SH-SY5Y (cell line): ENCODE data around the gene IFNL4.

Experiments
- GATA2 ChIP-seq: IDR thresholded peaks from 2 replicates; pipeline ENCODE4 v1.6.1; 2011; ENCODE audit warnings: mild to moderate bottlenecking, low read depth, low read length
- GATA3 ChIP-seq: IDR thresholded peaks from 2 replicates; pipeline ENCODE4 v1.6.1; 2011; ENCODE audit warnings: low read depth, mild to moderate bottlenecking, low read length, moderate library complexity

IFNL4 gene

GRCh38 chr19:39264306-39265290, 15.9 kb upstream of the IFNL4 start:
- TF ChIP-seq GATA3, result no peak
- TF ChIP-seq GATA2, result no peak

GRCh38 chr19:39263912-39264305, 15.3 kb upstream of the IFNL4 start:
- TF ChIP-seq GATA3, result no peak
- no peak for TF ChIP-seq GATA2

- TF ChIP-seq GATA3 (no peak), GATA2 (no peak)
Measured at GRCh38 chr19:39262496-39262895, 13.8 kb upstream of the IFNL4 start.

- TF ChIP-seq GATA3 (no peak), GATA2 (no peak)
Measured at GRCh38 chr19:39261704-39262103, 13.0 kb upstream of the IFNL4 start.

- TF ChIP-seq GATA3, result no peak
- TF ChIP-seq GATA2, result no peak
Measured at GRCh38 chr19:39257227-39257626, 8.6 kb upstream of the IFNL4 start.

- TF ChIP-seq GATA2 (no peak), GATA3 (no peak)
Measured at GRCh38 chr19:39254531-39255345, 6.1 kb upstream of the IFNL4 start.

- no peak for TF ChIP-seq GATA2
- TF ChIP-seq GATA3, result no peak
Measured at GRCh38 chr19:39253374-39254149, 4.9 kb upstream of the IFNL4 start.

- no peak for TF ChIP-seq GATA2
- TF ChIP-seq GATA3, result no peak
Measured at GRCh38 chr19:39252458-39252857, 3.8 kb upstream of the IFNL4 start.

GRCh38 chr19:39251846-39252245, 3.2 kb upstream of the IFNL4 start:
- TF ChIP-seq GATA2, result no peak
- no peak for TF ChIP-seq GATA3

- TF ChIP-seq GATA3, result no peak
- no peak for TF ChIP-seq GATA2
Measured at GRCh38 chr19:39251081-39251480, 2.4 kb upstream of the IFNL4 start.

GRCh38 chr19:39247701-39248664, 673 bp downstream of the IFNL4 start:
- TF ChIP-seq GATA2, result no peak
- no peak for TF ChIP-seq GATA3

GRCh38 chr19:39246951-39247669, 1.5 kb downstream of the IFNL4 start:
- TF ChIP-seq GATA2, result no peak
